Measurements from ENCODE around the gene SART1.

The SART1 gene

DNA sequence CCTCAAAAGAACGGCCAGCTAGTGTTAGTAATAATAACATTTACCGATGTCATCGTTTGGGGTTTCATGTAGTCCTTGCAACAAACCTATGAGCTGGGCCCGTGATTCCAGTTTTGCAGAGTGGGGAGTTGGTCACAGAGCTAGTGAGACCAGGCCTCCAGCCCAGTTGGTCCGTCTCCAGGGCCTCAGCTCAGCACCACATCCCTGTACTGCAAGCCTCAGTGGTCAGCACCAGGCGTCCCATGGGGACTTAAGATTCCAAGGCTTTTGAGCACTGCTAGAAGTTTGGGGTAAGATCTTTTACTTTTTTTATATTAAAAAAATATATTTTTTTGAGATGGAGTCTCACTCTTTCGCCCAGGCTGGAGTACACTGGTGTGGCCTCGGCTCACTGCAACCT lies 17.3 kb upstream of the SART1 start:
- TF ChIP-seq, protein P1, sequence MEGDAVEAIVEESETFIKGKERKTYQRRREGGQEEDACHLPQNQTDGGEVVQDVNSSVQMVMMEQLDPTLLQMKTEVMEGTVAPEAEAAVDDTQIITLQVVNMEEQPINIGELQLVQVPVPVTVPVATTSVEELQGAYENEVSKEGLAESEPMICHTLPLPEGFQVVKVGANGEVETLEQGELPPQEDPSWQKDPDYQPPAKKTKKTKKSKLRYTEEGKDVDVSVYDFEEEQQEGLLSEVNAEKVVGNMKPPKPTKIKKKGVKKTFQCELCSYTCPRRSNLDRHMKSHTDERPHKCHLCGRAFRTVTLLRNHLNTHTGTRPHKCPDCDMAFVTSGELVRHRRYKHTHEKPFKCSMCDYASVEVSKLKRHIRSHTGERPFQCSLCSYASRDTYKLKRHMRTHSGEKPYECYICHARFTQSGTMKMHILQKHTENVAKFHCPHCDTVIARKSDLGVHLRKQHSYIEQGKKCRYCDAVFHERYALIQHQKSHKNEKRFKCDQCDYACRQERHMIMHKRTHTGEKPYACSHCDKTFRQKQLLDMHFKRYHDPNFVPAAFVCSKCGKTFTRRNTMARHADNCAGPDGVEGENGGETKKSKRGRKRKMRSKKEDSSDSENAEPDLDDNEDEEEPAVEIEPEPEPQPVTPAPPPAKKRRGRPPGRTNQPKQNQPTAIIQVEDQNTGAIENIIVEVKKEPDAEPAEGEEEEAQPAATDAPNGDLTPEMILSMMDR (IDR thresholded peaks at IDR 0.05; ENCODE audit: low read depth, low read length): no peak
- no peak overlapping the region for H3K4me3 ChIP-seq (ENCODE audit: low read depth, low read length)
- in situ Hi-C loops (cut with HindIII; ENCODE audit: low sequenced_read_pairs): no loop called here
- no peak for DNase-seq (ENCODE audit: low read depth, low spot score)

DNA sequence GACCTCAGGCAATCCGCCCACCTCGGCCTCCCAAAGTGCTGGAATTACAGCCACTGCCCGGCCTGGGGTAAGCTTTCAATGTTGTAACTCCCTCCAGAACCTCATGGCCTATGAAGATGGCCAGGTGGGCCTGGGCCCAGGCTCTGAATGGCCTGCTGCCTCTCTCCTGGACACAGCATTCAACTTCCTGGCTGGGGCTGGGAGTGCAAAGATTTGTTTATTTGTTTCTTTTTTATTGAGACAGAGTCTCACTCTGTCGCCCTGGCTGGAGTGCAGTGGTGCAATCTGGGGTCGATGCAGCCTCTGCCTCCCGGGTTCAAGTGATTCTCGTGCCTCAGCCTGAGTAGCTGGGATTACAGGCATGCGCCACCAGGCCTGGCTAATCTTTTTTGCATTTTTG lies 16.8 kb upstream of the SART1 start:
- no peak for DNase-seq (ENCODE audit: low read depth, low spot score)
- H3K4me3 ChIP-seq (ENCODE audit: low read depth, low read length): no peak overlapping the region
- TF ChIP-seq, protein P1 (IDR thresholded peaks at IDR 0.05; ENCODE audit: low read depth, low read length): no peak
- in situ Hi-C loops (cut with HindIII; ENCODE audit: low sequenced_read_pairs): no loop called here

DNA sequence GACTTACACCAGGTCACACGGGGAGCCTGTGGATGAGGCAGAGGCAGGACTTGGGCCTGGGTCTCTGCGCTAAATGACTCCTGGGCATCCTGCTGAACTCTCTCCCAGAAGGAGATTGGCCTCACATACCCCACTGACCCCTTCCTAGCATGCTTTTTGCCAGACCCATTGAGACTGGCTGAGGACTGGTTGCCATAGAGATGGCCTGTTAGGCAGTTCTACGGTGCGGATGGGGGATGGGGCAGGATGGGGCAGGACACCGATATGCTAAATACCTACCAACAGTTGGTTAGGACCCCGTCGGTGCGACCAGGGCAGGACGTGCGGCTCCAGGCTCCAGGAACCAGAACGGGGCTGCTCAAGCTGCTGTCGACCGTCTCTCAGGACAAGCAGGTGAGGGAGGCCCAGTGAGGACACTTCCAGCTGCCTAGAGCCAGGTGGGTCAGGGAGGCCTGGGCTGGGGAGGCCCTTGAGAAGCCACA lies 16.1 kb upstream of the SART1 start, which contains the start of gene TSGA10IP:
Gene TSGA10IP, plus strand, starts transcription at position 51 of the 482 bp plus-strand sequence. Its CDS starts 196 bp downstream, at position 247.
- no peak for DNase-seq (ENCODE audit: low read depth, low spot score)
- TF ChIP-seq, protein P1 (IDR thresholded peaks at IDR 0.05; ENCODE audit: low read depth, low read length): no peak
- in situ Hi-C loops (cut with HindIII; ENCODE audit: low sequenced_read_pairs): no loop called here
- no peak within 1 kb of the TSS for H3K4me3 ChIP-seq (ENCODE audit: low read depth, low read length)

DNA sequence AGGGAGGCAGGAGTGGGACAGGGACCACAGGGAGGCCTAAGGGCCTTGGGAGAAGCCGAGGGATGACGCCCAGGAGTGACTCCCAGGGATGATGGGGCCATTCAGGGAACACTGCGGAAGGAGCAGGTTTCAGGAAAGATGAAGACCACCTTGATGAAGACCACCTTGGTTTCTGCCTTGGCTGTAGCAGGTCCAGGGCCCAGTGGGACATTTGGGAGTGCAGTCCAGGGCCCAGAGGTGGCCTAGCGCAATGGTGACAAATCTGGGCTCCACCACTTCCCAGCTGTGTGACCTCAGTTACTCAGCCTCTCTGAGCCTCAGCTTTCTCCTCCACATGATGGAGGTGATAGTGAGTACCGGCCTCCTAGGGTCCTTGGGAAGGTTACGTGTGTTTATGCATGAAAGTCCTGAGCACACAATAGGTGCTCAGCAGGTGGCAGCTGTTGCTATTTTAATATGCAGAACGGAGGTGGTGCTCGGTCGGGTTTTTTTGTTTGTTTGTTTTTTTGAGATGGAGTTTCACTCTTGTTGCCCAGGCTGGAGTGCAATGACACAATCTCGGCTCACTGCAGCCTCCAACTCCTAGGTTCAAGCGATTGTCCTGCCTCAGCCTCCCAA lies 15.5 kb upstream of the SART1 start:
- no peak for DNase-seq (ENCODE audit: low read depth, low spot score)
- TF ChIP-seq, protein P1 (IDR thresholded peaks at IDR 0.05; ENCODE audit: low read depth, low read length): no peak
- in situ Hi-C loops (cut with HindIII; ENCODE audit: low sequenced_read_pairs): no loop called here
- H3K4me3 ChIP-seq (ENCODE audit: low read depth, low read length): no peak overlapping the region

DNA sequence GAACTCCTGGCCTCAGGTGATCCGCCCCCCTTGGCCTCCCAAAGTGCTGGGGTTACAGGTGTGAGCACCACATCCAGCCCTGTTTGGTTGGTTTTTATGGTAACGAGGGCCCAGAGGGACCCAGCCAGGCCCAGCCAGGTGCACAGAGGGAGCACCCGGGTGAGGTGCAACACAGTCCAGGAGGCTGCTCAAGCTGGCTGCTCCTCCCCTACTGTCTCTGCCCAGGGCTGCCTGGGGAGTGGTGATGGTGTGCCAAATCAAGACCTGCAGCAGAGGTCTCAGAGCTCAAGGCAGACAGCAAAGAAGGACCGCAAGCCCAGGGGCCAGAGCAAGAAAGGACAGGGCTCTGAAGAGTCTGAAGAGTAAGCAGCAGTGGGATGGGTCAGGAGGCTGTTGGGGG lies 14.9 kb upstream of the SART1 start:
- no peak for DNase-seq (ENCODE audit: low read depth, low spot score)
- H3K4me3 ChIP-seq (ENCODE audit: low read depth, low read length): no peak overlapping the region
- in situ Hi-C loops (cut with HindIII; ENCODE audit: low sequenced_read_pairs): no loop called here
- TF ChIP-seq, protein P1 (IDR thresholded peaks at IDR 0.05; ENCODE audit: low read depth, low read length): no peak

DNA sequence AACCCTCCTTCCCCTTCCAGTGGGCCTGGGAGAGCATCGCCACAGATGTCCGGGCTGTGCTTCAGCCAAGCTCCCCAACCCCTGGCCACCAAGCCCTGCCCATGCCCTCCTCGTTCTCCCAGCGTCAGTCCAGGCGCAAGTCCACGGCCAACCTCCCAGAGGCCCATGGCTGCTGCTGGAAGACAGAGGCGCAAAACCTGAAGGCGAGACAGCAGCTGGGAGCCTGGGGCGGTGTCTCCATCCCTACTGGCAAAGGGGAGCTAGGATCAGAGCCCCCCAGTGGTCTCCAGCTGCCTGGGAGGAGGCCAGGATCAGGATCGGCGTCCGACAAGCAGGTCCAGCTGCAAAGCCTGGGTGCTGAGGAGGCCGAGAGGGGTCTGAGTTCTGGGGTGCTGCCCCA lies 14.4 kb upstream of the SART1 start:
- no peak overlapping the region for H3K4me3 ChIP-seq (ENCODE audit: low read depth, low read length)
- TF ChIP-seq, protein P1 (IDR thresholded peaks at IDR 0.05; ENCODE audit: low read depth, low read length): no peak
- no peak for DNase-seq (ENCODE audit: low read depth, low spot score)
- in situ Hi-C loops (cut with HindIII; ENCODE audit: low sequenced_read_pairs): no loop called here

Measured in astrocyte of the spinal cord (primary cell).